Endothelial cell (in vitro differentiated cells): ENCODE data around the gene MACF1. TPM values are rescaled to one million over a fixed set of nuclear protein-coding genes. Genes with fewer than 3 reads are reported as not detected.

Experiments used
- DNase-seq: peaks from one replicate; pipeline ENCODE4 v3.0.0; 2021; ENCODE audit warnings: low spot score
- H3K27ac Mint-ChIP-seq: one replicate; pipeline ENCODE4 v1.8.0; 2021; ENCODE audit warnings: mixed read lengths, inconsistent platforms; ENCODE audit not compliant: unreplicated experiment
- H3K27me3 Mint-ChIP-seq: one replicate; pipeline ENCODE4 v1.8.0; 2021; ENCODE audit warnings: mild to moderate bottlenecking, moderate library complexity, mixed read lengths, inconsistent platforms; ENCODE audit not compliant: unreplicated experiment
- H3K36me3 Mint-ChIP-seq: one replicate; pipeline ENCODE4 v1.8.0; 2021; ENCODE audit warnings: mild to moderate bottlenecking, low read depth, mixed read lengths, inconsistent platforms; ENCODE audit not compliant: unreplicated experiment
- H3K4me1 Mint-ChIP-seq: one replicate; pipeline ENCODE4 v1.8.0; 2021; ENCODE audit warnings: mild to moderate bottlenecking, mixed read lengths, inconsistent platforms; ENCODE audit not compliant: unreplicated experiment
- H3K4me3 Mint-ChIP-seq: one replicate; pipeline ENCODE4 v1.8.0; 2021; ENCODE audit warnings: mild to moderate bottlenecking, mixed read lengths, inconsistent platforms; ENCODE audit not compliant: unreplicated experiment
- H3K9me3 Mint-ChIP-seq: one replicate; pipeline ENCODE4 v1.8.0; 2021; ENCODE audit warnings: mixed read lengths, inconsistent platforms; ENCODE audit not compliant: unreplicated experiment
- CTCF ChIP-seq: fragments of 200-600 bp; sonication (generic); IDR thresholded peaks from one replicate; pipeline ENCODE4 v1.5.0; 2021; ENCODE audit warnings: antibody characterized with exemption; ENCODE audit not compliant: unreplicated experiment
- total RNA-seq: library from RNA; stranded (reverse); fragmentation: NEBNext Ultra II Directional; extraction: Animal tissue kit (Norgen Biotek cat#: 25700); gene quantifications from one replicate; pipeline ENCODE4 v1.2.1, GENCODE V29; 2021; ENCODE audit not compliant: unreplicated experiment

MACF1 gene
- total RNA-seq, 1 donor from 2014 or later, result 511 TPM

- no peak for TF ChIP-seq CTCF
- H3K4me1 Mint-ChIP-seq, result peaks cover 4% of the 10 kb centered on the region
- no peak overlapping the region for H3K27ac Mint-ChIP-seq
- no peak for DNase-seq
- no peak overlapping the region for H3K4me3 Mint-ChIP-seq
- peaks cover 2% of the 10 kb centered on the region for H3K27me3 Mint-ChIP-seq
- no peaks in the 10 kb centered on the region for H3K9me3 Mint-ChIP-seq
- peaks cover 56% of the 10 kb centered on the region for H3K36me3 Mint-ChIP-seq
Measured at GRCh38 chr1:39352881-39353280, 148.4 kb downstream of the MACF1 start.

GRCh38 chr1:39354572-39354971, 150.1 kb downstream of the MACF1 start:
- Mint-ChIP-seq H3K36me3 (peaks cover 57% of the 10 kb centered on the region), H3K9me3 (no peaks in the 10 kb centered on the region), H3K27ac (no peak overlapping the region), H3K27me3 (peaks cover 5% of the 10 kb centered on the region), H3K4me3 (no peak overlapping the region), H3K4me1 (peaks cover 4% of the 10 kb centered on the region)
- no peak for DNase-seq
- no peak for TF ChIP-seq CTCF

DNA sequence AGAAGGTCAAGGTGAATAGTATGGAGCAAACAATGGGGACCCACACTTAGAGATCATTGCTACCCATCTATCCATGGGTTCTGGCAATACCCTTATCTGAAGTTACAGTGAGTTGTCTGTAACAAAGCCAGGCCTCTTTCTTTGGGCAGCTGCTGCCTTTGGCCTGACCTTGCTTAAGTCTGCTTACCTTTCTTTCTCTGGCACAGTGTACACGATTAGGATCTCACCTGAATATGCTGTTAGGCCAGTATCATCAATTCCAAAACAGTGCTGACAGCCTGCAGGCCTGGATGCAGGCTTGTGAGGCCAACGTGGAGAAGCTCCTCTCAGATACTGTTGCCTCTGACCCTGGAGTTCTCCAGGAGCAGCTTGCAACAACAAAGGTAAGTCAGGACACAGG, 154.0 kb downstream of the MACF1 start:
- no peak for TF ChIP-seq CTCF
- H3K9me3 Mint-ChIP-seq, result no peaks in the 10 kb centered on the region
- no peak overlapping the region for H3K4me3 Mint-ChIP-seq
- H3K27ac Mint-ChIP-seq, result peak overlapping the region; percentile 43
- H3K4me1 Mint-ChIP-seq, result peaks cover 15% of the 10 kb centered on the region
- H3K36me3 Mint-ChIP-seq, result peaks cover 55% of the 10 kb centered on the region
- DNase-seq, result no peak
- H3K27me3 Mint-ChIP-seq, result peaks cover 7% of the 10 kb centered on the region

GRCh38 chr1:39359028-39359570, 154.6 kb downstream of the MACF1 start:
- Mint-ChIP-seq H3K4me1 (peaks cover 15% of the 10 kb centered on the region), H3K36me3 (peaks cover 54% of the 10 kb centered on the region), H3K9me3 (no peaks in the 10 kb centered on the region), H3K27ac (peak overlapping the region; percentile 49), H3K4me3 (peak overlapping the region; percentile 13), H3K27me3 (peaks cover 7% of the 10 kb centered on the region)
- no peak for TF ChIP-seq CTCF
- no peak for DNase-seq

DNA sequence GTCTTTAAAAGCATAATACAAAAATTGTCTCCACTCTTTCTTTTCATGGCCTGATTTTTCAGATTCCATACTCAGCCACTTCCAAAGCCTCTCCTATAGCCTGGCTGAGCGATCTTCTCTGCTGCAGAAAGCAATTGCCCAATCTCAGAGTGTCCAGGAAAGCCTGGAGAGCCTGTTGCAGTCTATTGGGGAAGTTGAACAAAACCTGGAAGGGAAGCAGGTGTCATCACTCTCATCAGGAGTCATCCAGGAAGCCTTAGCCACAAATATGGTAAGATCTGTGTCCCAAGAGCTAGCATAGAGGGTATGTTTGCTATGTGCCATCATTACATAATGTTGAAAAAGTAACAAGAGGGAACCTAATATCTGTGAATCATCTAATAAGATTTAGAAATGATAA, 156.2 kb downstream of the MACF1 start:
- Mint-ChIP-seq H3K9me3 (no peaks in the 10 kb centered on the region), H3K27ac (no peak overlapping the region), H3K36me3 (peaks cover 54% of the 10 kb centered on the region)

More for the DNA sequence above, 156.2 kb downstream of the MACF1 start:
- Mint-ChIP-seq H3K4me3 (peak overlapping the region; percentile 33), H3K4me1 (peaks cover 15% of the 10 kb centered on the region), H3K27me3 (peaks cover 7% of the 10 kb centered on the region)
- TF ChIP-seq CTCF, result no peak
- peak; percentile 5 for DNase-seq
